IMR-90 (cell line): ENCODE data around the gene NACC1. TPM values are rescaled to one million over a fixed set of nuclear protein-coding genes. Genes with fewer than 3 reads are reported as not detected.

Source experiments
- ATAC-seq: fragments of 200-7000 bp; cut with Tn5 transposase; 2 replicates; pipeline ENCODE4 v1.9.1; 2020; ENCODE audit warnings: low read depth, mild to moderate bottlenecking, moderate library complexity
- BruUV-seq: library from RNA; stranded (reverse); fragments of 400-500 nt; replicated peaks from 2 replicates; lab custom pipeline; 2021; lab: Mats Ljungman, UMichigan
- CTCF ChIA-PET: fragments of 300-600 bp; formaldehyde crosslinking; extraction: SDS; loops from one replicate; lab custom pipeline; 2021; ENCODE audit warnings: antibody characterized with exemption; lab: Yijun Ruan, JAX
- POLR2A ChIA-PET: fragments of 300-600 bp; sonication (Branson Sonifier 250); formaldehyde crosslinking; loops from one replicate; lab custom pipeline; 2022; ENCODE audit warnings: antibody characterized with exemption; ENCODE audit not compliant: unreplicated experiment; lab: Charles Lee
- DNase-seq: peaks from one replicate; pipeline ENCODE4 v3.0.0; 2013
- H2AFZ ChIP-seq: replicated peaks from 2 replicates; pipeline ENCODE3; 2013; ENCODE audit warnings: low read length, mild to moderate bottlenecking; ENCODE audit not compliant: poor library complexity
- H2AK5ac ChIP-seq: 2 replicates; pipeline ENCODE4 v1.6.1; 2013; ENCODE audit warnings: low read depth, low read length, inconsistent platforms
- H2AK9ac ChIP-seq: replicated peaks from 2 replicates; pipeline ENCODE3; 2013; ENCODE audit warnings: mild to moderate bottlenecking, low read depth, low read length, moderate library complexity; ENCODE audit not compliant: poor library complexity
- H2BK120ac ChIP-seq: 2 replicates; pipeline ENCODE4 v1.6.1; 2013; ENCODE audit warnings: low read depth, low read length, inconsistent platforms
- H2BK15ac ChIP-seq: 3 replicates; pipeline ENCODE4 v1.6.1; 2013; ENCODE audit warnings: low read depth, low read length, inconsistent platforms
- H2BK20ac ChIP-seq: 2 replicates; pipeline ENCODE4 v1.6.1; 2013; ENCODE audit warnings: low read depth, mild to moderate bottlenecking, inconsistent platforms, low read length, moderate library complexity
- H2BK5ac ChIP-seq: 2 replicates; pipeline ENCODE4 v1.6.1; 2013; ENCODE audit warnings: mild to moderate bottlenecking, low read depth, low read length, inconsistent platforms; ENCODE audit not compliant: poor library complexity, severe bottlenecking
- H3K14ac ChIP-seq: replicated peaks from 2 replicates; pipeline ENCODE4 v1.6.1; 2013; ENCODE audit warnings: low read depth, low read length, inconsistent platforms
- H3K18ac ChIP-seq: 2 replicates; pipeline ENCODE4 v1.6.1; 2013; ENCODE audit warnings: low read depth, low read length, control low read depth
- H3K23ac ChIP-seq: 2 replicates; pipeline ENCODE4 v1.6.1; 2013; ENCODE audit warnings: low read depth, low read length, inconsistent platforms
- H3K27ac ChIP-seq: 2 replicates; pipeline ENCODE4 v1.5.1; 2013; ENCODE audit warnings: mild to moderate bottlenecking, control low read depth, low read length; ENCODE audit not compliant: insufficient read depth
- H3K27me3 ChIP-seq: 2 replicates; pipeline ENCODE4 v1.6.1; 2013; ENCODE audit warnings: low read length; ENCODE audit not compliant: control insufficient read depth, insufficient read depth
- H3K36me3 ChIP-seq: 2 replicates; pipeline ENCODE4 v1.6.1; 2013; ENCODE audit warnings: low read length, mixed read lengths; ENCODE audit not compliant: control insufficient read depth, insufficient read depth
- H3K4ac ChIP-seq: 2 replicates; pipeline ENCODE4 v1.6.1; 2013; ENCODE audit warnings: low read depth, low read length, inconsistent platforms
- H3K4me1 ChIP-seq: 2 replicates; pipeline ENCODE4 v1.6.1; 2013; ENCODE audit warnings: low read length, mixed read lengths; ENCODE audit not compliant: control insufficient read depth, insufficient read depth
- H3K4me2 ChIP-seq: 2 replicates; pipeline ENCODE4 v1.6.1; 2013; ENCODE audit warnings: low read depth, mild to moderate bottlenecking, control low read depth, low read length, moderate library complexity
- H3K4me3 ChIP-seq: 2 replicates; pipeline ENCODE4 v1.5.1; 2013; ENCODE audit warnings: low read depth, mild to moderate bottlenecking, control low read depth, low read length, moderate library complexity; ENCODE audit not compliant: insufficient read depth
- H3K56ac ChIP-seq: 2 replicates; pipeline ENCODE4 v1.6.1; 2013; ENCODE audit warnings: low read length, inconsistent platforms; ENCODE audit not compliant: insufficient read depth; ENCODE audit errors: extremely low read depth
- H3K79me1 ChIP-seq, 2 experiments: 2 replicates each; pipeline ENCODE4 v1.6.1; 2013; ENCODE audit warnings: low read length in 2 of 2, inconsistent platforms in 1 of 2, low read depth in 1 of 2
- H3K9ac ChIP-seq: 2 replicates; pipeline ENCODE4 v1.6.1; 2013; ENCODE audit warnings: low read depth, low read length, control low read depth
- H3K9me1 ChIP-seq: 2 replicates; pipeline ENCODE4 v1.6.1; 2013; ENCODE audit warnings: low read length, inconsistent platforms; ENCODE audit not compliant: insufficient read depth
- H3K9me3 ChIP-seq: 2 replicates; pipeline ENCODE4 v1.6.1; 2013; ENCODE audit warnings: low read length; ENCODE audit not compliant: control insufficient read depth, insufficient read depth
- H4K20me1 ChIP-seq: 2 replicates; pipeline ENCODE4 v1.6.1; 2013; ENCODE audit warnings: low read length, inconsistent platforms; ENCODE audit not compliant: insufficient read depth
- H4K5ac ChIP-seq: 2 replicates; pipeline ENCODE4 v1.6.1; 2013; ENCODE audit warnings: mild to moderate bottlenecking, low read depth, low read length, control low read depth
- H4K8ac ChIP-seq, 2 experiments: 2 replicates each; pipeline ENCODE4 v1.6.1; 2013; ENCODE audit warnings: low read depth in 2 of 2, low read length in 2 of 2, control low read depth in 1 of 2, inconsistent platforms in 1 of 2
- H4K91ac ChIP-seq: 2 replicates; pipeline ENCODE4 v1.6.1; 2013; ENCODE audit warnings: low read depth, low read length, inconsistent platforms; ENCODE audit not compliant: insufficient read depth
- BHLHE40 ChIP-seq: fragments of 150-350 bp; IDR thresholded peaks from 2 replicates; pipeline ENCODE4 v1.6.1; 2016; ENCODE audit warnings: mild to moderate bottlenecking, low read depth, low read length
- CHD1 ChIP-seq: IDR thresholded peaks from 2 replicates; pipeline ENCODE4 v1.6.1; 2012; ENCODE audit warnings: low read depth, low read length, improper control_type of control experiment
- FOS ChIP-seq: fragments of 150-350 bp; IDR thresholded peaks from 2 replicates; pipeline ENCODE4 v1.6.1; 2016; ENCODE audit warnings: low read depth, low read length
- MAFK ChIP-seq: IDR thresholded peaks from 2 replicates; pipeline ENCODE4 v1.6.1; 2012; ENCODE audit warnings: low read depth, low read length, improper control_type of control experiment
- MAZ ChIP-seq: IDR thresholded peaks from 2 replicates; pipeline ENCODE4 v1.6.1; 2012; ENCODE audit warnings: low read depth, mild to moderate bottlenecking, low read length, improper control_type of control experiment, moderate library complexity, borderline replicate concordance
- MXI1 ChIP-seq: IDR thresholded peaks from 2 replicates; pipeline ENCODE4 v1.6.1; 2012; ENCODE audit warnings: low read depth, mild to moderate bottlenecking, low read length, moderate library complexity, borderline replicate concordance
- NFE2L2 ChIP-seq: fragments of 150-350 bp; IDR thresholded peaks from 2 replicates; pipeline ENCODE4 v1.6.1; 2016; ENCODE audit warnings: low read depth, mild to moderate bottlenecking, low read length
- POLR2A ChIP-seq: IDR thresholded peaks from 2 replicates; pipeline ENCODE4 v1.6.1; 2012; ENCODE audit warnings: mild to moderate bottlenecking, low read depth, low read length
- RAD21 ChIP-seq: IDR thresholded peaks from 2 replicates; pipeline ENCODE4 v1.6.1; 2012; ENCODE audit warnings: low read length, improper control_type of control experiment
- RCOR1 ChIP-seq: IDR thresholded peaks from 2 replicates; pipeline ENCODE4 v1.6.1; 2012; ENCODE audit warnings: mild to moderate bottlenecking, low read length, improper control_type of control experiment; ENCODE audit not compliant: insufficient replicate concordance
- RFX5 ChIP-seq: IDR thresholded peaks from 2 replicates; pipeline ENCODE4 v1.8.0; 2012; ENCODE audit warnings: low read depth, mild to moderate bottlenecking, low read length, moderate library complexity
- SMC3 ChIP-seq: fragments of 150-350 bp; IDR thresholded peaks from 2 replicates; pipeline ENCODE4 v1.6.1; 2016; ENCODE audit warnings: low read depth, mild to moderate bottlenecking, antibody characterized with exemption, low read length, moderate library complexity
- WGBS, 2 experiments: methylation state at CpG; one replicate each; pipeline versions ENCODE4 v1.1.5 to v1.1.7; 2013; ENCODE audit warnings: missing lambda C conversion rate in 2 of 2; ENCODE audit not compliant: insufficient read length in 1 of 2; ENCODE audit errors: extremely low coverage in 2 of 2; 5-methylcytosine and 5-hydroxymethylcytosine counted together
- dilution Hi-C: fragments of 300-500 bp; cut with HindIII; formaldehyde crosslinking; loops from one replicate; pipeline ENCODE4 v1.14.3; 2018; ENCODE audit warnings: low sequenced_read_pairs; ENCODE audit not compliant: unreplicated experiment
- in situ Hi-C: fragments of 300-500 bp; cut with MboI; formaldehyde crosslinking; loops from 3 replicates; pipeline ENCODE4 v1.14.3; 2019; ENCODE audit warnings: low sequenced_read_pairs, inconsistent platforms, mixed read lengths
- intact Hi-C: fragments of 100-400 bp; cut with micrococcal nuclease; formaldehyde crosslinking; loops from 2 replicates; pipeline ENCODE4 v1.10.0; 2022
- polyA plus RNA-seq, 3 experiments: library from polyadenylated mRNA; depleted of rRNA; stranded (reverse); fragments of >200 nt; gene quantifications; 2 replicates each; pipeline ENCODE4 v1.2.3, GENCODE V29; 2012; ENCODE audit warnings: low replicate concordance in 1 of 3
- total RNA-seq: library from RNA; depleted of rRNA; stranded (reverse); fragments of >200 nt; gene quantifications from 2 replicates; pipeline ENCODE4 v1.2.3, GENCODE V29; 2012
- TF ChIP-seq, protein P1 (sequence below): conservative IDR thresholded peaks from 2 replicates; pipeline ENCODE4 v1.5.1; 2012; ENCODE audit warnings: mild to moderate bottlenecking, low read depth, low read length, improper control_type of control experiment
- TF ChIP-seq, protein P2 (sequence below): fragments of 150-350 bp; IDR thresholded peaks from 2 replicates; pipeline ENCODE4 v1.6.1; 2016; ENCODE audit warnings: low read depth, mild to moderate bottlenecking, low read length, moderate library complexity, borderline replicate concordance

Gene NACC1
- total and polyA plus RNA-seq, 2 of the 4 experiments (the other 2 are of a cell fraction), result 42.5 to 181 TPM

DNA sequence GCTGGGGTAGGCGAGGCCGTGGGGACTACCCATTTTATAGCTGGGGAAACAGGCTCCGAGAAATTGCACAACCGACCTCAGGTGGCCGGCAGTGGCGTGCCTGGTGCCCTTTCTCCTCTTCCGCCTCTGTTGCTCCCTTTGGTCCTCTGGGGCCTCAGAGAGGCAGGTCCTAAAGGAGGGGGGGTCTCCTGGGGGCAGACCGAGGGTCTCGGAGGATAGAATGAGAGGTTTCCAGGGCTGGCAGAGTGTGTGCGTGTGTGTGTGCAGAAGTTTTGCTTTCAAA lies 20.8 kb downstream of the NACC1 start:
- intact Hi-C loops, result no loop called here
- Histone ChIP-seq H3K14ac (no peak overlapping the region), H3K4me2 (no peak overlapping the region), H3K4me1 (peaks cover 2% of the 10 kb centered on the region; the same call in 1 of the 2 replicates), H4K5ac (no peak overlapping the region), H2BK15ac (no peak overlapping the region), H3K23ac (no peak overlapping the region), H3K36me3 (peaks cover 45% of the 10 kb centered on the region), H3K4ac (no peak overlapping the region), H4K8ac (no peak overlapping the region), H2AK5ac (no peak overlapping the region), H3K56ac (no peak overlapping the region), H2AFZ (no peak overlapping the region), H2BK120ac (no peak overlapping the region), H2BK20ac (no peak overlapping the region), H3K9me1 (peaks cover 1% of the 10 kb centered on the region), H4K91ac (no peak overlapping the region), H3K4me3 (no peak overlapping the region), H3K18ac (no peak overlapping the region), H4K20me1 (peaks cover 37% of the 10 kb centered on the region), H2AK9ac (no peak overlapping the region), H2BK5ac (no peak overlapping the region), H3K79me1 (peaks cover 18 to 66% of the 10 kb centered on the region in 2 experiments; a peak in 3 of 4 replicates), H3K9ac (no peak overlapping the region), H3K27ac (no peak overlapping the region), H3K9me3 (no peaks in the 10 kb centered on the region), H3K27me3 (no peaks in the 10 kb centered on the region)
- in situ Hi-C loops, result no loop called here
- dilution Hi-C loops, result no loop called here
- WGBS, 2 experiments, result 100% methylated on average over 2 of the region's 10 CpGs; no CpG with 5 or more reads in 1 of the 2 experiments
- ATAC-seq (no peak), DNase-seq (no peak)
- BruUV-seq, result no TSS peak
- no peak for TF ChIP-seq CHD1
- no peak for TF ChIP-seq RCOR1
- no peak for TF ChIP-seq RAD21
- no peak for TF ChIP-seq NFE2L2
- no peak for TF ChIP-seq SMC3
- no peak for TF ChIP-seq MXI1
- TF ChIP-seq, protein P1, sequence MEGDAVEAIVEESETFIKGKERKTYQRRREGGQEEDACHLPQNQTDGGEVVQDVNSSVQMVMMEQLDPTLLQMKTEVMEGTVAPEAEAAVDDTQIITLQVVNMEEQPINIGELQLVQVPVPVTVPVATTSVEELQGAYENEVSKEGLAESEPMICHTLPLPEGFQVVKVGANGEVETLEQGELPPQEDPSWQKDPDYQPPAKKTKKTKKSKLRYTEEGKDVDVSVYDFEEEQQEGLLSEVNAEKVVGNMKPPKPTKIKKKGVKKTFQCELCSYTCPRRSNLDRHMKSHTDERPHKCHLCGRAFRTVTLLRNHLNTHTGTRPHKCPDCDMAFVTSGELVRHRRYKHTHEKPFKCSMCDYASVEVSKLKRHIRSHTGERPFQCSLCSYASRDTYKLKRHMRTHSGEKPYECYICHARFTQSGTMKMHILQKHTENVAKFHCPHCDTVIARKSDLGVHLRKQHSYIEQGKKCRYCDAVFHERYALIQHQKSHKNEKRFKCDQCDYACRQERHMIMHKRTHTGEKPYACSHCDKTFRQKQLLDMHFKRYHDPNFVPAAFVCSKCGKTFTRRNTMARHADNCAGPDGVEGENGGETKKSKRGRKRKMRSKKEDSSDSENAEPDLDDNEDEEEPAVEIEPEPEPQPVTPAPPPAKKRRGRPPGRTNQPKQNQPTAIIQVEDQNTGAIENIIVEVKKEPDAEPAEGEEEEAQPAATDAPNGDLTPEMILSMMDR, result no peak
- no peak for TF ChIP-seq POLR2A
- TF ChIP-seq, protein P2, sequence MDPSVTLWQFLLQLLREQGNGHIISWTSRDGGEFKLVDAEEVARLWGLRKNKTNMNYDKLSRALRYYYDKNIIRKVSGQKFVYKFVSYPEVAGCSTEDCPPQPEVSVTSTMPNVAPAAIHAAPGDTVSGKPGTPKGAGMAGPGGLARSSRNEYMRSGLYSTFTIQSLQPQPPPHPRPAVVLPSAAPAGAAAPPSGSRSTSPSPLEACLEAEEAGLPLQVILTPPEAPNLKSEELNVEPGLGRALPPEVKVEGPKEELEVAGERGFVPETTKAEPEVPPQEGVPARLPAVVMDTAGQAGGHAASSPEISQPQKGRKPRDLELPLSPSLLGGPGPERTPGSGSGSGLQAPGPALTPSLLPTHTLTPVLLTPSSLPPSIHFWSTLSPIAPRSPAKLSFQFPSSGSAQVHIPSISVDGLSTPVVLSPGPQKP, result no peak
- TF ChIP-seq RFX5, result no peak
- TF ChIP-seq MAFK, result no peak
- TF ChIP-seq FOS, result no peak
- TF ChIP-seq BHLHE40, result no peak
- TF ChIP-seq MAZ, result no peak
- ChIA-PET POLR2A (no interaction called here), CTCF (no interaction called here)
